ENCODE results near the gene CDC6.

The CDC6 gene

GRCh38 chr17:40312131-40312731 lies 24.6 kb downstream of the CDC6 start:
- DNase-seq = no peak

GRCh38 chr17:40312893-40313667 lies 25.4 kb downstream of the CDC6 start:
- DNase-seq = no peak

GRCh38 chr17:40313668-40314583 lies 26.2 kb downstream of the CDC6 start:
- DNase-seq = no peak

GRCh38 chr17:40314584-40314956 lies 26.9 kb downstream of the CDC6 start:
- peak; percentile 78 to 89 for DNase-seq

- no peak for DNase-seq
Measured at GRCh38 chr17:40315206-40315605, 27.5 kb downstream of the CDC6 start.

GRCh38 chr17:40315678-40316570 lies 28.2 kb downstream of the CDC6 start:
- no peak for DNase-seq

GRCh38 chr17:40316571-40317344 lies 29.1 kb downstream of the CDC6 start:
- DNase-seq = no peak

- no peak for DNase-seq
Measured at GRCh38 chr17:40317345-40317873, 29.7 kb downstream of the CDC6 start.

GRCh38 chr17:40317880-40318829 lies 30.5 kb downstream of the CDC6 start:
- DNase-seq = peak; percentile 66 to 88

GRCh38 chr17:40318830-40319391 lies 31.2 kb downstream of the CDC6 start:
- no peak for DNase-seq

GRCh38 chr17:40319651-40320540 lies 32.2 kb downstream of the CDC6 start:
- DNase-seq = peak; percentile 33 to 36

GRCh38 chr17:40320756-40321523 lies 33.3 kb downstream of the CDC6 start:
- no peak for DNase-seq

GRCh38 chr17:40321524-40321929 lies 33.8 kb downstream of the CDC6 start:
- no peak for DNase-seq

- no peak for DNase-seq
Measured at GRCh38 chr17:40321961-40322357, 34.3 kb downstream of the CDC6 start.

- DNase-seq = peak; percentile 96 to 99
Measured at GRCh38 chr17:40322358-40323315, 35.0 kb downstream of the CDC6 start.

All from bone marrow (tissue), 2 donors.